Panc1 (cell line): Measurements from ENCODE around the gene ULBP3.
A peak's percentile ranks its signal among the peaks of the same experiment; 100 is the strongest.

Source experiments
- CTCF ChIP-seq: fragments of 450-650 bp; IDR thresholded peaks from 2 replicates; pipeline ENCODE4 v1.5.1; 2017; ENCODE audit warnings: mild to moderate bottlenecking
- REST ChIP-seq, 2 experiments: IDR thresholded peaks; 2 replicates each; pipeline ENCODE4 v1.6.1; 2011 to 2012; ENCODE audit warnings: low read depth in 2 of 2, control low read depth in 1 of 2, low read length in 1 of 2, mild to moderate bottlenecking in 1 of 2, moderate library complexity in 1 of 2; ENCODE audit not compliant: insufficient read depth in 1 of 2

DNA sequence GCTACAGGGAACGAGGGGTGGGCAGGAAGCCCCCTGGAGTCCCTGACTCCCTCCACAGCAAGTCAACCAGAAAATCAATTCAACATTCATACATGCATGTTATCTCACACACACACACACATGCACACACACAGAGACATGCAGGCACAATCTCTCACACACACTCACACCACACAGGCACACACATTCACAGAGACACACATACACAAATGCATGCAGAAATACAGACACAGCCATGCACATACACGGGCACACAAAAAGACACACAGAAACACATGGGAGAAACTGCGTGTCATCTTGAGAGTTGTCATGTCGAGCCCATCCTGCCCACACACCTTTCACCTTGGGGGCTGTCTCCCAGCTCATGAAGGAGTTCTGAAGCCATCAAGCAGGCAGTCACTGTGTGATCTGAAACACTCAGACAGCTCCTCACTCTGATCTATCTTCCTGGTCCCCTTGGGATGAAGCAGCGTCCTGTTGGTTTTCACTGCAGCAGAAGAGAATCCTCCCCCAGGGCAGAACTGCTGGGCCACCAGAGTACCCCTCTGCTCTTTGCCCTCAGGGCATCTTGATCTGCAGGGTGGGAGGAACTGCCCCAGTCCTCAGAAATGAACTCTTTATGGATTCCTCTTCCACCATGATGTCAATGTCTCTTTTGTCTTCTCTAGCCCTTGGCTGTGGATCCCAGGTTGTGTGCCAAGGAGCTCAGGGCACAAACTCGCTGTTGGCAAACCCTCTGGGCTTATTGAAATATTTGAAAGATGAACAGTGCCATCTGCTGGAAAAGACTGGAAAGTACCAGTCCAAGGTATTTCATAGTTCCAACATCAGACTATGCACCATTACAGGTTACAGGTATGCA, 52.4 kb downstream of the ULBP3 start:
- peak; percentile 77 for TF ChIP-seq CTCF
- TF ChIP-seq REST (IDR thresholded peaks at IDR 0.05; ENCODE audit: insufficient read depth in 1 of 2, low read depth in 2 of 2, low read length in 1 of 2) = no peak
